CD14-positive monocyte (primary cell): Measurements from ENCODE around the gene RBMS1. TPM values are rescaled to one million over a fixed set of nuclear protein-coding genes. Genes with fewer than 3 reads are reported as not detected.

Experiments
- DNase-seq, 3 donors: peaks; one replicate each; pipeline ENCODE4 v3.0.0-alpha.2; 2011 to 2022
- H2AFZ ChIP-seq: 2 replicates; pipeline ENCODE4 v1.6.0; 2012; ENCODE audit warnings: mild to moderate bottlenecking, low read depth, low read length, inconsistent platforms; ENCODE audit not compliant: insufficient read depth, poor library complexity, severe bottlenecking
- H3K27ac ChIP-seq, 2 donors: 1 replicate in 1 of 2; 2 replicates in 1 of 2; pipeline ENCODE4 v1.5.1; 2012 to 2013; ENCODE audit warnings: low read length in 2 of 2, control low read depth in 1 of 2, inconsistent platforms in 1 of 2, low read depth in 1 of 2, mild to moderate bottlenecking in 1 of 2
- H3K27me3 ChIP-seq, 2 donors: one replicate each; pipeline versions ENCODE4 v1.6.0 to v1.6.1; 2011 to 2013; ENCODE audit warnings: low read length in 2 of 2; ENCODE audit not compliant: control insufficient read depth in 2 of 2, insufficient read depth in 2 of 2
- H3K36me3 ChIP-seq, 2 donors: replicated peaks in 1 of 2; 1 replicate in 1 of 2; 2 replicates in 1 of 2; pipeline versions ENCODE4 v1.5.1 to v1.6.1; 2012 to 2013; ENCODE audit warnings: low read length in 2 of 2, control low read depth in 1 of 2, inconsistent platforms in 1 of 2, mild to moderate bottlenecking in 1 of 2; ENCODE audit not compliant: insufficient read depth in 2 of 2, control insufficient read depth in 1 of 2
- H3K4me1 ChIP-seq, 2 donors: 1 replicate in 1 of 2; 2 replicates in 1 of 2; pipeline versions ENCODE4 v1.5.1 to v1.6.1; 2012 to 2013; ENCODE audit warnings: low read length in 2 of 2, control low read depth in 1 of 2, inconsistent platforms in 1 of 2, mild to moderate bottlenecking in 1 of 2, moderate library complexity in 1 of 2; ENCODE audit not compliant: insufficient read depth in 2 of 2, control insufficient read depth in 1 of 2
- H3K4me2 ChIP-seq: replicated peaks from 2 replicates; pipeline ENCODE3; 2012; ENCODE audit warnings: low read length, moderate library complexity, mild to moderate bottlenecking; ENCODE audit not compliant: poor library complexity, severe bottlenecking; ENCODE audit errors: extremely low read depth
- H3K4me3 ChIP-seq, 3 experiments: fragments of 200-600 bp in 1 of 3; sonication (generic) in 1 of 3; replicated peaks in 1 of 3; 1 replicate in 2 of 3; 2 replicates in 1 of 3; pipeline ENCODE4 v1.5.1; 2011 to 2013; ENCODE audit warnings: low read length in 3 of 3, mild to moderate bottlenecking in 3 of 3, control low read depth in 2 of 3, low read depth in 2 of 3, inconsistent platforms in 1 of 3, moderate library complexity in 1 of 3
- H3K79me2 ChIP-seq: 2 replicates; pipeline ENCODE4 v1.6.0; 2012; ENCODE audit warnings: mild to moderate bottlenecking, control low read depth, inconsistent platforms, low read length, moderate library complexity; ENCODE audit not compliant: insufficient read depth
- H3K9ac ChIP-seq: 2 replicates; pipeline ENCODE4 v1.6.0; 2017; ENCODE audit warnings: low read length, mild to moderate bottlenecking; ENCODE audit not compliant: insufficient read depth, poor library complexity, severe bottlenecking
- H3K9me3 ChIP-seq, 2 donors: replicated peaks in 1 of 2; 1 replicate in 1 of 2; 2 replicates in 1 of 2; pipeline versions ENCODE4 v1.5.1 to v1.6.1; 2012 to 2013; ENCODE audit warnings: low read length in 2 of 2, control low read depth in 1 of 2; ENCODE audit not compliant: control insufficient read depth in 1 of 2, insufficient read depth in 1 of 2
- H4K20me1 ChIP-seq: 2 replicates; pipeline ENCODE4 v1.6.0; 2012; ENCODE audit warnings: mild to moderate bottlenecking, low read length, control low read depth, moderate library complexity; ENCODE audit not compliant: insufficient read depth
- H3K27ac Mint-ChIP-seq, 7 donors: one replicate each; pipeline ENCODE4 v1.8.0; 2020; ENCODE audit warnings: mild to moderate bottlenecking in 7 of 7, mixed read lengths in 7 of 7, moderate library complexity in 6 of 7, inconsistent platforms in 2 of 7
- H3K27me3 Mint-ChIP-seq, 3 donors: one replicate each; pipeline ENCODE4 v1.8.0; 2021 to 2022; ENCODE audit warnings: low read depth in 3 of 3, mild to moderate bottlenecking in 3 of 3, mixed read lengths in 3 of 3, moderate library complexity in 3 of 3, inconsistent platforms in 1 of 3
- H3K36me3 Mint-ChIP-seq, 2 donors: one replicate each; pipeline ENCODE4 v1.8.0; 2020; ENCODE audit warnings: mixed read lengths in 2 of 2, inconsistent platforms in 1 of 2, mild to moderate bottlenecking in 1 of 2
- H3K4me1 Mint-ChIP-seq: one replicate; pipeline ENCODE4 v1.8.0; 2020; ENCODE audit warnings: mild to moderate bottlenecking, mixed read lengths
- H3K4me3 Mint-ChIP-seq, 2 donors: one replicate each; pipeline ENCODE4 v1.8.0; 2020; ENCODE audit warnings: mild to moderate bottlenecking in 2 of 2, mixed read lengths in 2 of 2, moderate library complexity in 1 of 2
- H3K9me3 Mint-ChIP-seq, 7 donors: one replicate each; pipeline ENCODE4 v1.8.0; 2020 to 2022; ENCODE audit warnings: mixed read lengths in 7 of 7, mild to moderate bottlenecking in 6 of 7, moderate library complexity in 6 of 7, inconsistent platforms in 2 of 7
- CTCF ChIP-seq: fragments of 200-600 bp; IDR thresholded peaks from one replicate; pipeline ENCODE4 v1.8.0; 2022; ENCODE audit warnings: antibody characterized with exemption, mild to moderate bottlenecking
- WGBS: methylation state at CpG from one replicate; pipeline ENCODE4 v1.1.5; 2013; ENCODE audit warnings: missing lambda C conversion rate; ENCODE audit not compliant: insufficient coverage; 5-methylcytosine and 5-hydroxymethylcytosine counted together
- intact Hi-C, 2 donors: fragments of 100-400 bp; cut with micrococcal nuclease; formaldehyde crosslinking; loops; one replicate each; pipeline versions ENCODE4 v1.15.0 to v1.15.1; 2023
- polyA plus RNA-seq, 3 donors: library from polyadenylated mRNA; depleted of rRNA in 1 of 3; unstranded in 2 of 3; stranded (reverse) in 1 of 3; fragments of 300-500 nt in 2 of 3; fragments of >200 nt in 1 of 3; fragmentation: Illumina TruSeq in 2 of 3; gene quantifications; 1 replicate in 2 of 3; 2 replicates in 1 of 3; pipeline ENCODE4 v1.2.3, GENCODE V29; 2012 to 2021

The RBMS1 gene
- polyA plus RNA-seq, 3 donors: 88.2 to 91.2 (median 89.4) TPM

GRCh38 chr2:160279813-160280465 is 213.7 kb downstream of the RBMS1 start:
- Mint-ChIP-seq H3K4me3 (no peak overlapping the region), H3K9me3 (no peaks in the 10 kb centered on the region), H3K27ac (no peak overlapping the region), H3K27me3 (peaks cover 0 to under 1% (median 0%) of the 10 kb centered on the region in 3 donors), H3K4me1 (peaks cover 3% of the 10 kb centered on the region), H3K36me3 (peaks cover 88 to 89% of the 10 kb centered on the region in 2 donors)
- H3K4me1 ChIP-seq: no peaks in the 10 kb centered on the region
- H4K20me1 ChIP-seq: peaks cover 11% of the 10 kb centered on the region
- 100% methylated on average over 2 of the region's 5 CpGs for WGBS
- TF ChIP-seq CTCF: no peak
- DNase-seq: no peak
- peaks cover 91 to 100% of the 10 kb centered on the region in 2 donors for H3K36me3 ChIP-seq
- no peak overlapping the region for H3K4me3 ChIP-seq
- no peaks in the 10 kb centered on the region for H3K9me3 ChIP-seq
- H3K9ac ChIP-seq: no peak overlapping the region
- H3K79me2 ChIP-seq: no peaks in the 10 kb centered on the region
- no peak overlapping the region for H2AFZ ChIP-seq
- H3K27me3 ChIP-seq: no peaks in the 10 kb centered on the region
- no peak overlapping the region for H3K4me2 ChIP-seq
- intact Hi-C loops: no loop called here
- H3K27ac ChIP-seq: peak overlapping the region in 1 of 2 donors; percentile 26

- Histone ChIP-seq H3K27ac (peak overlapping the region in 1 of 2 donors; percentile 15), H3K79me2 (no peaks in the 10 kb centered on the region), H3K9ac (no peak overlapping the region), H2AFZ (no peak overlapping the region), H3K36me3 (peaks cover 88 to 100% of the 10 kb centered on the region in 2 donors), H4K20me1 (peaks cover 11% of the 10 kb centered on the region), H3K9me3 (no peaks in the 10 kb centered on the region), H3K27me3 (no peaks in the 10 kb centered on the region), H3K4me2 (no peak overlapping the region), H3K4me3 (no peak overlapping the region), H3K4me1 (no peaks in the 10 kb centered on the region)
- peaks cover 88% of the 10 kb centered on the region in 2 donors for H3K36me3 Mint-ChIP-seq
- TF ChIP-seq CTCF: no peak
- no peaks in the 10 kb centered on the region for H3K27me3 Mint-ChIP-seq
- peaks cover 3% of the 10 kb centered on the region for H3K4me1 Mint-ChIP-seq
- H3K27ac Mint-ChIP-seq: no peak overlapping the region
- H3K4me3 Mint-ChIP-seq: no peak overlapping the region
- no CpG with 5 or more reads among the region's 2 CpGs for WGBS
- intact Hi-C loops: no loop called here
- DNase-seq: no peak
- H3K9me3 Mint-ChIP-seq: no peaks in the 10 kb centered on the region
Observed at GRCh38 chr2:160278879-160279177, 214.8 kb downstream of the RBMS1 start.
